Ureter (tissue), 1 donor: Measurements from ENCODE around the gene ADAMTS6. TPM values are rescaled to one million over a fixed set of nuclear protein-coding genes. Genes with fewer than 3 reads are reported as not detected.
"Not testable (repeated sequence)": the region's sequence is repeated elsewhere in the genome, so short reads cannot be mapped to it uniquely, and the experiment has no call there.

Source experiments
- DNase-seq: peaks from one replicate; pipeline ENCODE4 v3.0.0-alpha.2; 2020; ENCODE audit warnings: low spot score
- total RNA-seq: library from RNA; stranded (reverse); gene quantifications from one replicate; pipeline ENCODE4 v1.2.4, GENCODE V29; 2023
- donor health status: DM: yes; HTN: yes; CAD: no.

The ADAMTS6 gene
- total RNA-seq, 1 donor from 2014 or later, result 2.6 TPM

DNA sequence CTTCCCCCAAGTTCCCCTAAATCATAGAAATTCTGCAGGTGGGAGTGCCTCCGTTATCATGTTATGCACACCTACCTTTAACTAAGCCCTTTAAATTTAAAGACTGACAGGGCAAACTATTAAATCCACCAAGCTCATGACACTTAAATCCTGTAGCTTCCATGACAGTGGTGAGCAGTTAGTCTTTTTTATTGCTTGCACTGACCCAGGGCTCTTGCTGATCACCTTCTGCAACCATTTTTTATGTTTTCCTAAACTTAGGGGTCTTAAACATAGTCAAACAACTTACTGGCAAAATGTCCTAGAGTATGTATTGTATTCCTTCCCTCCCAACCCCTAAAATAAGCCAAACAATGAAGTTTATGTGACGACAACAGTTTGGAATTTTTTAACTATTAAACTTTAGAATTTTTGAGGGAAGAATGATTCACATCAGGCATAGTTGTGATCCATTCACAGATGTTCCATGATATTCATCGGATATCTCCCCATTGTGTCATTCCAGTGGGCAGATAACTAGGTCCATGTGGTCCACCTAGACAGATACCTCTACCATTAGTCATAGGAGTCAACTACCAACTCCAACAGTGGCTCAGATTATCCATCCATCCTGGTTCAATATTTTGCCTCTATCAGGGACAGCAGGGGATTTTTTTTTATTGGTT lies 283.1 kb downstream of the ADAMTS6 start:
- DNase-seq, result no peak

- DNase-seq, result no peak
Observed at GRCh38 chr5:65197531-65198455, 283.9 kb downstream of the ADAMTS6 start.

- DNase-seq, result no peak
Observed at GRCh38 chr5:65194871-65195270, 286.8 kb downstream of the ADAMTS6 start.

- DNase-seq, result no peak
Observed at GRCh38 chr5:65192331-65192730, 289.4 kb downstream of the ADAMTS6 start.

- no peak for DNase-seq
Observed at GRCh38 chr5:65191554-65192135, 290.1 kb downstream of the ADAMTS6 start.

DNA sequence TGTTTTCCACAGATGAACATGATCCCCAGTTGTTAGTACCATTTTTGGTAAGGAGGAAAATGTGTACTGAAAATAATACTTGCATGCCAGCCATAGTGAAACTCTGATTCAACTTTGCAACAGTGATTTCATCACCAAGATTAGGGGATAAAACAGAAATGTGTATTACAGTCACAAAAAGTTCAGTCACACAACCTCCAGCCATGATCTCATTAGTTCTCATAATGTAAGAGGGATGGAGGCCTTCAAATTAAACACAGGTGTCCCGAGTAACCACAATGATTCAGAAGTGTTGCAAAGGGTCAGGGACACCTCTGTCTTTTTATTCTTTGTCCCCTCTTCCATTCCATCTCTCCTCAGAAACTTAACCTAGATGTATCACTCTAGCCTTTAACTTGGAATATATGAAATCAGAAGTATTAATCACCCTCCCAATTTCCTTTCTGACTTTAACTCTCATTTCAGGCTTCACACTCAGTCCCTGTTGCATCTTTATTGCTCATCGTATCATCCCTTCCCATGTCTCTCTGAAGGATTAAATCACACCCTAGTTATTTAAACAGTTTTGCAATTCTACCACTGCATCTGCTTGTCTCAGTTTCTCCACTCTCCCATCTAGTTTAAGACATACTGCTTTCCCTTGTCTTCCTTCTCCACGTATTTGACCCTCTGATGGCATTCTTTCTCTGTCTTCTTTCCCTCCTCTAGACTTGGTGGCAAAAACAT lies 291.2 kb downstream of the ADAMTS6 start:
- DNase-seq, result no peak

GRCh38 chr5:65186646-65187227 lies 295.0 kb downstream of the ADAMTS6 start:
- no peak for DNase-seq

DNA sequence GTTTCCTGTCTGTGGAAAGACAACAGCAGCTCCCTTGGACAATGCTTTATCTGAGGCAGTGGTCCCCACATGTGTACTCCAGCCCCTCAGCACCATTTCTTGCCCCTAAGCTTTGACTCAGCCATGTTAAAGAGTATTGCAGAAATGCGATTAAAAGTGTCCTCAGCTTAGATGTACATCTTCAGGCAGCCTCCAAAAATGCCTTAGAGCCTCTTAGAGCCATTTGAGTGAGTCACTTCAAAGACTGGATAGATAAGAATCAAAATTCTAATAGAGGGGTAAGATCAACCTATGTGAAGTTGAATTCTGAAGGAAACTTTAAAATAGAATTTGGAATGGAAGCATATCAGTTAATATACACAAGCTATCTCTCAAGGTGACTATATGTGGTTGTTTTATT lies 296.3 kb downstream of the ADAMTS6 start:
- DNase-seq, result no peak

DNA sequence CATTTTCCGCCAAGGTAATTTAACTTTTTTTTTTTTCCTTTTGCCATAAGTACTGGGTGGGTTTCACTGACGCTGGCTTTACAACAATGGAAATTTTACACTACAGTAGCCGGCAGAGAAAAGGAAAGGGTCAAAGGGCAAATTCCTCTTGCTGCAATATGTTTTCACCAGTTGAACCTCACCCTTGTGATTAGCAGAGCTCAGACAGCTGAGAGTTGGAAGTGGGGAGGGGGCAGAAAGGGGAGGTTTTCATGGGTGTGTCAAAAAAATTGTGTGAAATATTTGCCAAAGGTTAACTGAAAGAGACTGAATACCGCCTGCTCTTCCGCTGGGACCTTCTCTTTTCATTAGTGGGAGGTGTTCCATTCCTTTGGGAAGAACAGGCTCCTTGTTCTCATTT lies 296.9 kb downstream of the ADAMTS6 start:
- DNase-seq, result no peak

GRCh38 chr5:65174231-65174630 lies 307.5 kb downstream of the ADAMTS6 start:
- not testable (repeated sequence) for DNase-seq

GRCh38 chr5:65173130-65173525 lies 308.6 kb downstream of the ADAMTS6 start:
- DNase-seq, result no peak

DNA sequence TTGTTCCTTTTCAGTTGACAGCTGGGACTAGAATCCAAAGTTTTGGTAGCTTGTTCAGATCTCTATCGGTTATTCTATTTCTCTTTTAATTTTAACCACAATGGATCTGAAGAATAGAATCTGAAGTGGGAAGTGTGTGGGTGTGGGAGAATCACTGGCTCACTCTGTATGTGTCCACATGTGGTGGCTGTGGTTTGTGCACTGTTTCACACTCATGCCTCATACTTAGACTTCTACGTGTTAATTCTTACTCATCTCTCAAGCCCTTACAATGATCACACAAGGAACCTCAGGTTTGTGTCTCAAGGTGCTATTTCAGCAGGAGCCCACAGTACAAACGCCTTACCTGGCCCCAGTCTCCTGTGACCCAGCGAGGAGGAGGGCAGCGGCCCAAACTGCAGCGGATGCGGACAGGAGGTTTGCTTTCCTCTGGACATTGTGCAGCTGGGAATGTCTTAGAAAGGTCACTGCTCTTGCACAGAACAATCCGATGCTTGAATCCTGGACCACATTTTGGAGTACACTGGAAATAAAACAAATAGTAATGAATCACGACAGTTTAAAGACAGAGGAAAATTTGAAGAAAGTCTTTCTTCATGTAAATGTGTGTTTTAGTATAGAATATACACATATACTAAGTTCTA lies 309.1 kb downstream of the ADAMTS6 start:
- DNase-seq, result no peak

- no peak for DNase-seq
Observed at GRCh38 chr5:65171645-65172044, 310.1 kb downstream of the ADAMTS6 start.

DNA sequence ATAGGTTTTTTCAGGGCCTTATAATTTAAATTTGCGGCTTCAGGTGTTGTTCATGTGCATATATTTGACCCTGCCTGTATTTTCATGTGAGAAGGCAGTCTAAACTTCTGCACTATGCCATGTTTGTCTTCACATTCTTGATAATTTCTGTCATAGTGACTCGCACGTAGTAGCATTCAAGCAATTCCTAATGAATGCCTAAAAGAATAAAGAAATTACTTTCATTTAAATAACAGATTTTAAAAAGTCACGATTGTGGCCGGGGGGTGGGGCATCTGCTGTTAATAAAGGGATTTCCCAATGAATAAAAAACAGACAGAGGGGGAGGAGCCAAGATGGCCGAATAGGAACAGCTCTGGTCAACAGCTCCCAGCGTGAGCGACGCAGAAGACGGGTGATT lies 318.0 kb downstream of the ADAMTS6 start:
- no peak for DNase-seq

DNA sequence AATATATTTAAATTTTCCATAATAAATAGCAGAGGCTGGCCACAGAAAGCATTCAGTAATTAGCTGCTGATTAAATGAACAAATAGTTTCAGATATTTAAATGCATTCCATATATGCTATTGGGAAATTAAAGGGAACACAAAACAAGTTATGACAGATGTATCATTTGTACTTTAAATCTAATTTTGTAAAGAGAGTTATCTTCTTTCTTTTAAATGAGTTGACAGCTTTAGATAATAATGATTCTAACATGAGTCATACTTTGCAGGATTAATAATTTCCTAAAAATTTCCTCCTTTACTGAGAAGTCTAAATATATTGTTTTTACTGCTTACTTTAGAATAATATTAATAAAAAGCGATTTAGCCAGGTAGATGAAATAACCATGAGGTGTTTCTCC lies 320.1 kb downstream of the ADAMTS6 start:
- no peak for DNase-seq

GRCh38 chr5:65157906-65158603 lies 323.7 kb downstream of the ADAMTS6 start:
- no peak for DNase-seq

DNA sequence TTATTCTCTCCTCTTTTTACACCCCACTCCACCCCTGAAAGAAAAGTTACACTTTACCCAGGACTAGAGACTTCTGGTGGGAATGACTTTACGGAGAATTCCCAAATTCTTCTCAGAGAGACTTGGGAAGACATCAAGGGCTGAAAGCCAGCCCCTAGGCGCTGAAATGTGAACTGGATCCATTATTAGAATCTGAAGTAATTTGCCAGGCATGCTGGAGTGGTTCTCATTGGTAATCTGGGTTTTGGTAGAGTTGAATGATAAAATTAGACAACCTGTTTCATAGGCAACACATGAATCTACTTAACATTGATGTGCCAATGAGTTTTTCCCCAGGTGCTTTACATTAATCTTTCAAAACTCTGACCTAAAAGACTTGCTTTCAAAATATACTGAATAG lies 324.8 kb downstream of the ADAMTS6 start:
- DNase-seq, result no peak

GRCh38 chr5:65152131-65152530 lies 329.6 kb downstream of the ADAMTS6 start:
- no peak for DNase-seq

DNA sequence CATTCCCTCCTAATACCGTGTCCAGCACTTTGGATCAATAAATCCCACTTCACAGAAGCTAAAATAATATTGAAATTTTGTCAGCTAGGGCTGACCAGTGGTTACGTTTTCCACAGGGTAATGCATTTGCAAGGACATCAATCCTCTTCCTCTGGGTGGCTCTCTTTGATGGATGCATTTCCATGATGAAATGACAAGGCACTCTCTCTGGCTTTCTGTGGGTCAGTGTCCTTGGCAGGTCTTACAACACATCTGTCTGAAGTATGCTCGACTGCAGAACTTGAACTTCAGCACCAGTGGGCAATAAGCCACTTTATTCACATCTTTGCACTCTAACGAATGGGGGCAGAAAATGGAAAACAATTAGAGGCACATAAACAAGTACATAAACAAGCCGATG lies 330.1 kb downstream of the ADAMTS6 start:
- DNase-seq, result no peak

GRCh38 chr5:65150599-65151304 lies 331.0 kb downstream of the ADAMTS6 start:
- DNase-seq, result no peak
